ENCODE results near the gene ATIC. TPM values are rescaled to one million over a fixed set of nuclear protein-coding genes. Genes with fewer than 3 reads are reported as not detected.

The ATIC gene
- total and polyA plus RNA-seq, 2 donors from 2014 or later, result 75.9 to 101 TPM

- DNase-seq, result peak in 1 of 5 donors; percentile 9
- H3K36me3 ChIP-seq (ENCODE audit: control insufficient read depth in 2 of 3, insufficient read depth in 3 of 3, low read length in 3 of 3), result no peaks in the 10 kb centered on the region
Measured at GRCh38 chr2:215392687-215393270, 80.9 kb downstream of the ATIC start.

GRCh38 chr2:215394102-215394805, 82.4 kb downstream of the ATIC start:
- intact Hi-C loops (cut with DNase I), result no loop called here
- FAIRE-seq (no peak), DNase-seq (peak in 1 of 5 donors; percentile 16)
- Histone ChIP-seq H3K4me1 (ENCODE audit: control insufficient read depth in 2 of 3, insufficient read depth in 2 of 3, low read depth in 1 of 3, low read length in 3 of 3) (no peaks in the 10 kb centered on the region), H3K9me3 (ENCODE audit: control insufficient read depth in 2 of 3, insufficient read depth in 1 of 3, low read length in 3 of 3) (no peaks in the 10 kb centered on the region), H3K9ac (ENCODE audit: low read length in 3 of 3) (no peak overlapping the region), H3K27ac (ENCODE audit: low read depth in 2 of 2, low read length in 2 of 2) (no peak overlapping the region), H3K4me3 (ENCODE audit: low read length in 3 of 3) (no peak overlapping the region), H3K27me3 (ENCODE audit: control insufficient read depth, insufficient read depth, low read length) (no peaks in the 10 kb centered on the region), H3K36me3 (ENCODE audit: control insufficient read depth in 2 of 3, insufficient read depth in 3 of 3, low read length in 3 of 3) (peaks cover 0 to under 1% (median 0%) of the 10 kb centered on the region in 3 donors)
- no peak for TF ChIP-seq CTCF (IDR thresholded peaks at IDR 0.05; ENCODE audit: borderline replicate concordance, extremely low read depth, insufficient read depth)

More at GRCh38 chr2:215392687-215393270, 80.9 kb downstream of the ATIC start:
- Histone ChIP-seq H3K9ac (ENCODE audit: low read length in 3 of 3) (no peak overlapping the region), H3K27ac (ENCODE audit: low read depth in 2 of 2, low read length in 2 of 2) (no peak overlapping the region), H3K4me3 (ENCODE audit: low read length in 3 of 3) (no peak overlapping the region), H3K4me1 (ENCODE audit: control insufficient read depth in 2 of 3, insufficient read depth in 2 of 3, low read depth in 1 of 3, low read length in 3 of 3) (no peaks in the 10 kb centered on the region), H3K27me3 (ENCODE audit: control insufficient read depth, insufficient read depth, low read length) (no peaks in the 10 kb centered on the region), H3K9me3 (ENCODE audit: control insufficient read depth in 2 of 3, insufficient read depth in 1 of 3, low read length in 3 of 3) (no peaks in the 10 kb centered on the region)
- FAIRE-seq, result no peak
- no peak for TF ChIP-seq CTCF (IDR thresholded peaks at IDR 0.05; ENCODE audit: borderline replicate concordance, extremely low read depth, insufficient read depth)
- intact Hi-C loops (cut with DNase I), result no loop called here

GRCh38 chr2:215395687-215396460, 84.0 kb downstream of the ATIC start:
- intact Hi-C loops (cut with DNase I), result no loop called here
- TF ChIP-seq CTCF (IDR thresholded peaks at IDR 0.05; ENCODE audit: borderline replicate concordance, extremely low read depth, insufficient read depth), result no peak

More at GRCh38 chr2:215395687-215396460, 84.0 kb downstream of the ATIC start:
- DNase-seq (no peak), FAIRE-seq (no peak)
- no peak overlapping the region for H3K9ac ChIP-seq (ENCODE audit: low read length in 3 of 3)
- no peaks in the 10 kb centered on the region for H3K9me3 ChIP-seq (ENCODE audit: control insufficient read depth in 2 of 3, insufficient read depth in 1 of 3, low read length in 3 of 3)
- H3K36me3 ChIP-seq (ENCODE audit: control insufficient read depth in 2 of 3, insufficient read depth in 3 of 3, low read length in 3 of 3), result peaks cover 0 to 2% (median 0%) of the 10 kb centered on the region in 3 donors
- no peaks in the 10 kb centered on the region for H3K4me1 ChIP-seq (ENCODE audit: control insufficient read depth in 2 of 3, insufficient read depth in 2 of 3, low read depth in 1 of 3, low read length in 3 of 3)
- no peaks in the 10 kb centered on the region for H3K27me3 ChIP-seq (ENCODE audit: control insufficient read depth, insufficient read depth, low read length)
- H3K4me3 ChIP-seq (ENCODE audit: low read length in 3 of 3), result no peak overlapping the region
- no peak overlapping the region for H3K27ac ChIP-seq (ENCODE audit: low read depth in 2 of 2, low read length in 2 of 2)

Measured in kidney (tissue), 14 donors.